Upper lobe of right lung (tissue), 1 donor: ENCODE results near the gene CSF1R. TPM values are rescaled to one million over a fixed set of nuclear protein-coding genes. Genes with fewer than 3 reads are reported as not detected.

Experiments used
- ATAC-seq: fragments of 200-7000 bp; cut with Tn5 transposase; one replicate; pipeline ENCODE4 v1.9.1; 2020; ENCODE audit warnings: mild to moderate bottlenecking, moderate library complexity
- DNase-seq: peaks from one replicate; pipeline ENCODE4 v3.0.0-alpha.2; 2020
- H3K27ac ChIP-seq: fragments of 200-600 bp; one replicate; pipeline ENCODE4 v1.8.0; 2022
- H3K27me3 ChIP-seq: fragments of 200-600 bp; one replicate; pipeline ENCODE4 v1.8.0; 2022; ENCODE audit warnings: mild to moderate bottlenecking
- H3K36me3 ChIP-seq: fragments of 200-600 bp; one replicate; pipeline ENCODE4 v1.8.0; 2022
- H3K4me1 ChIP-seq: fragments of 200-600 bp; one replicate; pipeline ENCODE4 v1.8.0; 2022
- H3K4me3 ChIP-seq: fragments of 200-600 bp; one replicate; pipeline ENCODE4 v1.8.0; 2022; ENCODE audit warnings: mild to moderate bottlenecking
- H3K9me3 ChIP-seq: fragments of 200-600 bp; one replicate; pipeline ENCODE4 v1.8.0; 2022
- intact Hi-C: fragments of 100-400 bp; cut with DNase I; formaldehyde crosslinking; loops from one replicate; pipeline ENCODE4 v1.11.0; 2022
- total RNA-seq: library from RNA; stranded (reverse); fragmentation: NEBNext Ultra II Directional; extraction: Animal tissue kit (Norgen Biotek cat#: 25700); gene quantifications from one replicate; pipeline ENCODE4 v1.2.1, GENCODE V29; 2021
- TF ChIP-seq, protein P1 (sequence below): fragments of 200-600 bp; IDR thresholded peaks from one replicate; pipeline ENCODE4 v1.8.0; 2022; ENCODE audit warnings: antibody characterized with exemption
- donor health status: DM: no; HTN: yes; CAD: no; lungs with severe emphysema.

CSF1R gene
- total RNA-seq, 1 donor from 2014 or later = 48.7 TPM

DNA sequence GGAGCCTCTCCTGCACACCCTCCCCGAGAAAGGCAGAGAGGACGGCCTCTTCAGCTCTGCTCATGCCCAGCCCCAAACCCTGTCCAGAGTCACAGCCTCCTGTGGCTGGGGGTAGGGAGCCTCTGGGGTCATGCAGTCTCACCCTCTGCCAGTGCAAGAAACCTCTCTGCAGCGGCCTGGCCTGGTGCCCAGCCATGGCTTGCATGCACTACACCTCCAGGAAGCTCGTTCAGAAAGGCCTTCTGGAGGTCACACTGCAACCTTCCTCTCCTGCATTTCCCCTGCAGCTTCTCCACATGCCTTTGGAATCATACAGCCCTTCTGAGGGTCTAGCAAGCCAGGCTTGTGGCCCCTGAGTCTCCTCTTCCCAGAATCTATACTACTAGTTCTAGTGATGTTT is 17.9 kb downstream of the CSF1R start:
- H3K36me3 ChIP-seq = no peaks in the 10 kb centered on the region
- no peak overlapping the region for H3K27ac ChIP-seq
- no peaks in the 10 kb centered on the region for H3K27me3 ChIP-seq
- H3K4me3 ChIP-seq = no peak overlapping the region
- no peak for ATAC-seq
- no peaks in the 10 kb centered on the region for H3K9me3 ChIP-seq
- peak; percentile 46 for DNase-seq
- H3K4me1 ChIP-seq = peaks cover 4% of the 10 kb centered on the region
- intact Hi-C loops = no loop called here
- TF ChIP-seq, protein P1, sequence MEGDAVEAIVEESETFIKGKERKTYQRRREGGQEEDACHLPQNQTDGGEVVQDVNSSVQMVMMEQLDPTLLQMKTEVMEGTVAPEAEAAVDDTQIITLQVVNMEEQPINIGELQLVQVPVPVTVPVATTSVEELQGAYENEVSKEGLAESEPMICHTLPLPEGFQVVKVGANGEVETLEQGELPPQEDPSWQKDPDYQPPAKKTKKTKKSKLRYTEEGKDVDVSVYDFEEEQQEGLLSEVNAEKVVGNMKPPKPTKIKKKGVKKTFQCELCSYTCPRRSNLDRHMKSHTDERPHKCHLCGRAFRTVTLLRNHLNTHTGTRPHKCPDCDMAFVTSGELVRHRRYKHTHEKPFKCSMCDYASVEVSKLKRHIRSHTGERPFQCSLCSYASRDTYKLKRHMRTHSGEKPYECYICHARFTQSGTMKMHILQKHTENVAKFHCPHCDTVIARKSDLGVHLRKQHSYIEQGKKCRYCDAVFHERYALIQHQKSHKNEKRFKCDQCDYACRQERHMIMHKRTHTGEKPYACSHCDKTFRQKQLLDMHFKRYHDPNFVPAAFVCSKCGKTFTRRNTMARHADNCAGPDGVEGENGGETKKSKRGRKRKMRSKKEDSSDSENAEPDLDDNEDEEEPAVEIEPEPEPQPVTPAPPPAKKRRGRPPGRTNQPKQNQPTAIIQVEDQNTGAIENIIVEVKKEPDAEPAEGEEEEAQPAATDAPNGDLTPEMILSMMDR = no peak

DNA sequence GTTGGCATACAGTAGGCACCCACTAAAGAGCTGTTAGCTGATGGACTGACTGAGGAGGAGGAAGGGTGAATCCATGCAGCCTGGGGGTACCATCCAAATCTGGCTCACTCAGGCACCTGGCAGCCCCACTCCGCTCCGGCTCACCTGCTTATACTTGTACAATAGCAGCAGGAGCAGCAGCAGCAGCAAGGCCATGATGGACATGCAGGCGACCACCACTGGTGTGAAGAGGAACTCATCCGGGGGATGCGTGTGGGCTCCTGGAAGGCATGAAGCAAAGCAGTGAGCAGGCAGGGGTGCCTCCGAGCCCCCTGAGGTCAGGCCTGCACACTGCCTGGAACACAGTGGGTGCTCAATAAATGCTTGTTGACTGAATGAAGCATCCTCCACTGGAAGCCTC is 18.3 kb downstream of the CSF1R start:
- H3K4me1 ChIP-seq = peaks cover 4% of the 10 kb centered on the region
- no peak overlapping the region for H3K4me3 ChIP-seq
- intact Hi-C loops = no loop called here
- no peaks in the 10 kb centered on the region for H3K27me3 ChIP-seq
- DNase-seq (peak; percentile 51), ATAC-seq (no peak)
- TF ChIP-seq, protein P1 = no peak
- H3K27ac ChIP-seq = no peak overlapping the region
- H3K36me3 ChIP-seq = no peaks in the 10 kb centered on the region
- H3K9me3 ChIP-seq = no peaks in the 10 kb centered on the region

DNA sequence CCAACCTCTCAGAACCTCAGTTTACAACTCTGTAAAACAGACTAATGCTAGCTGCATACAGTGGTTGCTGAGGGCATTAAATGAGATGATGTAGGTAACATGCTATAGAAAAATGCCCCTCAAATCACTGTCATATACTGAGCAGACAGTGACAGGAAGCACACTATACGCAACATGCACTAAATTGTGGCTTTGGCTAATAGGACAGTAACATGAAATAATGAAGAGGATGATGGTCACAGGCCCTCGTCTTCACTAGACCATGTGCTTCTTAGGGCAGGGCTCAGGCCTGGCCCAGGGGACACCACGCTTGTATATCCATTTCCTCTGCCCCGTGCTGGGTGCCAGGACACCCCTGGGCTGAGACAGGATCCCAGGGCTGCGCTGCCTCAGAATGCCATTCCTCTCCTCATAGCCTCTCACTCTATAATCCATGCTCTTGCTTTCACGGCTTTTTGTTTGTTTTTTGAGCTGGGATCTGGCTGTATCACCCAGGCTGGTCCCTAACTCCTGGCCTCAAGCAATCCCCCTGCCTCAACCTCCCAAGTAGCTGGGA is 18.9 kb downstream of the CSF1R start:
- peaks cover 4% of the 10 kb centered on the region for H3K4me1 ChIP-seq
- intact Hi-C loops = no loop called here
- no peak overlapping the region for H3K27ac ChIP-seq
- ATAC-seq (no peak), DNase-seq (peak; percentile 43)
- TF ChIP-seq, protein P1 = no peak
- H3K36me3 ChIP-seq = no peaks in the 10 kb centered on the region
- no peak overlapping the region for H3K4me3 ChIP-seq
- H3K9me3 ChIP-seq = no peaks in the 10 kb centered on the region
- H3K27me3 ChIP-seq = no peaks in the 10 kb centered on the region

DNA sequence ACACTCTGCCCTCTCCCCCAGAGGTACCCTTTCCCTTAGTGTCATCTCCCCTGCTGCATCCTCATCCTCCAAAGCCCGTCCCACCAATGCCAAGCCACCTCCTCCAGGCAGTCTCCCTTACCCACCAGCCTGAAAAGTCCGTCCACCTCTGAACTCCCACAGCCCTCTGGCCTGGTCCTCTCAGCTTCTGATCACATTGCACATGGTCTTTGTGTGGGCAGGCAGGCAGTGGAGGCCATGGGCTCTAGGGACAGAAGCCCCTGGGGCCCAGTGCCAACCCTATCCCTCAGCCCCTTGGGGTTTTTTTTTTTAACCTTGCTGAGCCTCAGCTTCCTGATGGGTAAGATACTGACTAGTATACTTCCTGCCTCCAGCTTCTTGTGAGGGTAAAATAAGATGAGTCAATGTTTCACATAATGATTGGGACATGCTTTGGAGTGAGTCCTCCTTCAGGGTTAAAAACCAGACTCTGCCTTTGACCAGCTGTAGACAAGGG is 19.4 kb downstream of the CSF1R start:
- TF ChIP-seq, protein P1 = no peak
- DNase-seq (no peak), ATAC-seq (peak; percentile 20)
- intact Hi-C loops = no loop called here
- Histone ChIP-seq H3K4me1 (peaks cover 4% of the 10 kb centered on the region), H3K27me3 (no peaks in the 10 kb centered on the region), H3K36me3 (no peaks in the 10 kb centered on the region), H3K27ac (no peak overlapping the region), H3K4me3 (no peak overlapping the region), H3K9me3 (no peaks in the 10 kb centered on the region)

DNA sequence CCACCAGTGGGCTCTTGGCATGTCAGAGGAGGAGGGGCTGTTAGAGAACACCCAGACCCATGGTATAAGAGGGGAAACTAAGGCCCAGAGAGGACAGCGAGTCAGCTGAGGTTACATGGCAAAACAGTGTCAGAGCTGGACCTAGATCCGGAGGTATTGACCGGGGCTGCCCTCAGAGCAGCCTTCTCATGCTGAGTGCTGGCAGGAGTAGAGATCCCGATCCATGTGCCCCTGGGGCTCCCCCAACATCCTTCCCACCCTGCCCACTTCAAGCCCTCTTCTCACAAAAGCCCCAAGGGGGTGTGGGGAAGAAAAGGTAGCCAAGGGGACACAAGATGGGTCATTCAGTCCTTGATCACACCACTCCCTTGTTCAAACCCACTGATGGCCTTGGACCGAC is 19.9 kb downstream of the CSF1R start:
- ATAC-seq (no peak), DNase-seq (no peak)
- no peaks in the 10 kb centered on the region for H3K9me3 ChIP-seq
- TF ChIP-seq, protein P1 = no peak
- no peak overlapping the region for H3K4me3 ChIP-seq
- H3K36me3 ChIP-seq = no peaks in the 10 kb centered on the region
- peaks cover 4% of the 10 kb centered on the region for H3K4me1 ChIP-seq
- intact Hi-C loops = no loop called here
- H3K27me3 ChIP-seq = no peaks in the 10 kb centered on the region
- no peak overlapping the region for H3K27ac ChIP-seq

DNA sequence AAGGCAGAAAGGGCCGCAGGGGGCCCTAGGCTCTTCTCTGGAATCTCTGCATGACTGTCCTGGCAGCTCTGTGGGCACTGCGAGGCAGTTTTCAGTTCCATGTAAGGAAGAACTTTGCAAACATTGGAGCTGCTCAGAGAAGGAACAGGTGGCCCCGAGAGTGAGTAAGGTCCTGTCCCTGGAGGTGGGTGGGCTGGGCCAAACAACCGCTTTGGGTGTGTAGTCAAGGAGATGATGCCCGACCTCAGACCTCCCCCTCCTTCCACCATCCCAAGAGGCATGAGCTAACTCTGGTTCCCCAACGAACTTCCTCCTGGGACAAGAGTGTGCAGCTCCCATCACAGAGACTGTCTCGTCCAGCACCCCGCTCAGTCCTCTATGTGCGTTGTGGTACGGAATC is 20.5 kb downstream of the CSF1R start:
- ATAC-seq = peak; percentile 74
- H3K9me3 ChIP-seq = no peaks in the 10 kb centered on the region
- peak overlapping the region; percentile 17 for H3K27ac ChIP-seq
- no peak overlapping the region for H3K4me3 ChIP-seq
- H3K36me3 ChIP-seq = no peaks in the 10 kb centered on the region
- no peaks in the 10 kb centered on the region for H3K27me3 ChIP-seq
- H3K4me1 ChIP-seq = peaks cover 4% of the 10 kb centered on the region
- DNase-seq = no peak
- intact Hi-C loops = no loop called here
- TF ChIP-seq, protein P1 = no peak
